ENCODE data around the gene WAPL. TPM values are rescaled to one million over a fixed set of nuclear protein-coding genes. Genes with fewer than 3 reads are reported as not detected.

The WAPL gene
- total and polyA plus RNA-seq, 12 donors, result 11.1 to 44.5 (median 31.2) TPM

GRCh38 chr10:86481761-86482160, 39.8 kb downstream of the WAPL start:
- WGBS, 4 donors, result 71 to 92% (median 81%) methylated on average over 1 of the region's 1 CpG
- Histone ChIP-seq H3K4me1 (replicated peaks in 1 of 2) (no peaks in the 10 kb centered on the region), H3K4me3 (no peak overlapping the region), H3K36me3 (replicated peaks in 1 of 2) (peaks cover 0 to 12% of the 10 kb centered on the region in 2 donors), H3K27ac (no peak overlapping the region), H3K27me3 (no peaks in the 10 kb centered on the region), H3K9me3 (replicated peaks in 1 of 3) (no peaks in the 10 kb centered on the region)
- TF ChIP-seq CTCF (IDR thresholded peaks at IDR 0.05) (no peak), POLR2A (IDR thresholded peaks at IDR 0.05) (no peak)
- no peak for DNase-seq
- intact Hi-C loops (cut with DNase I), result no loop called here

- Histone ChIP-seq H3K36me3 (replicated peaks in 1 of 2) (peaks cover 0 to 12% of the 10 kb centered on the region in 2 donors), H3K27ac (no peak overlapping the region), H3K27me3 (no peaks in the 10 kb centered on the region), H3K4me3 (no peak overlapping the region), H3K4me1 (replicated peaks in 1 of 2) (no peaks in the 10 kb centered on the region), H3K9me3 (replicated peaks in 1 of 3) (no peaks in the 10 kb centered on the region)
- WGBS, 4 donors, result 85 to 88% (median 87%) methylated on average over 1 of the region's 1 CpG
- intact Hi-C loops (cut with DNase I), result no loop called here
- TF ChIP-seq CTCF (IDR thresholded peaks at IDR 0.05), result no peak
- no peak for TF ChIP-seq POLR2A (IDR thresholded peaks at IDR 0.05)
- no peak for DNase-seq
Observed at GRCh38 chr10:86480571-86480970, 41.0 kb downstream of the WAPL start.

GRCh38 chr10:86472061-86472460, 49.5 kb downstream of the WAPL start:
- no peaks in the 10 kb centered on the region for H3K9me3 ChIP-seq (replicated peaks in 1 of 3)
- TF ChIP-seq CTCF (IDR thresholded peaks at IDR 0.05) (no peak), POLR2A (IDR thresholded peaks at IDR 0.05) (no peak)
- intact Hi-C loops (cut with DNase I), result no loop called here
- no peaks in the 10 kb centered on the region for H3K4me1 ChIP-seq (replicated peaks in 1 of 2)
- 91 to 95% (median 94%) methylated on average over 3 of the region's 3 CpGs for WGBS, 4 donors
- H3K27ac ChIP-seq, result no peak overlapping the region
- no peak for DNase-seq
- no peaks in the 10 kb centered on the region for H3K27me3 ChIP-seq
- H3K36me3 ChIP-seq (replicated peaks in 1 of 2), result peaks cover 0 to 32% of the 10 kb centered on the region in 2 donors
- H3K4me3 ChIP-seq, result no peak overlapping the region

GRCh38 chr10:86461963-86462804, 59.4 kb downstream of the WAPL start:
- peaks cover 0 to 60% of the 10 kb centered on the region in 2 donors for H3K36me3 ChIP-seq (replicated peaks in 1 of 2)
- H3K27ac ChIP-seq, result no peak overlapping the region
- H3K9me3 ChIP-seq (replicated peaks in 1 of 3), result no peaks in the 10 kb centered on the region
- no peak overlapping the region for H3K4me3 ChIP-seq
- no peak for TF ChIP-seq CTCF (IDR thresholded peaks at IDR 0.05)
- H3K27me3 ChIP-seq, result no peaks in the 10 kb centered on the region
- intact Hi-C loops (cut with DNase I), result no loop called here
- no peaks in the 10 kb centered on the region for H3K4me1 ChIP-seq (replicated peaks in 1 of 2)
- DNase-seq, result no peak
- 95 to 99% (median 95%) methylated on average over 10 of the region's 10 CpGs for WGBS, 4 donors

All from adrenal gland (tissue), 12 donors.